H1 (cell line): ENCODE data around the gene CEACAM20. TPM values are rescaled to one million over a fixed set of nuclear protein-coding genes. Genes with fewer than 3 reads are reported as not detected.

Source experiments
- CTCF ChIA-PET: fragments of 300-600 bp; sonication (Branson Sonifier 250); formaldehyde crosslinking; loops from one replicate; lab custom pipeline; 2021; ENCODE audit not compliant: partially characterized antibody; lab: Charles Lee
- POLR2A ChIA-PET: fragments of 300-600 bp; sonication (Branson Sonifier 250); formaldehyde crosslinking; loops from one replicate; lab custom pipeline; 2021; ENCODE audit warnings: inconsistent platforms; ENCODE audit not compliant: partially characterized antibody; lab: Charles Lee
- DNase-seq, 2 experiments: peaks; one replicate each; pipeline versions ENCODE4 v3.0.0 to v3.0.0-alpha.2; 2010 to 2022; ENCODE audit warnings: low spot score in 2 of 2, low read depth in 1 of 2, mixed read lengths in 1 of 2
- FAIRE-seq: peaks from 2 replicates; lab custom pipeline; 2011; peaks lifted over from hg19 to GRCh38; lab: Jason Lieb, UNC
- H2AFZ ChIP-seq: 2 replicates; pipeline ENCODE4 v1.8.1; 2012; ENCODE audit warnings: low read length, inconsistent platforms
- H2AK5ac ChIP-seq: 2 replicates; pipeline ENCODE4 v1.6.1; 2013; ENCODE audit warnings: low read depth, low read length
- H2BK120ac ChIP-seq: replicated peaks from 2 replicates; pipeline ENCODE3; 2013; ENCODE audit warnings: low read depth, low read length, inconsistent platforms
- H2BK12ac ChIP-seq: 2 replicates; pipeline ENCODE4 v1.6.1; 2013; ENCODE audit warnings: low read depth, low read length
- H2BK15ac ChIP-seq: 2 replicates; pipeline ENCODE4 v1.6.1; 2013; ENCODE audit warnings: low read length
- H2BK20ac ChIP-seq: 2 replicates; pipeline ENCODE4 v1.6.1; 2013; ENCODE audit warnings: low read length
- H2BK5ac ChIP-seq: 2 replicates; pipeline ENCODE4 v1.6.1; 2013; ENCODE audit warnings: low read depth, low read length
- H3K14ac ChIP-seq: 2 replicates; pipeline ENCODE4 v1.6.1; 2013; ENCODE audit warnings: inconsistent platforms; ENCODE audit not compliant: insufficient read length
- H3K18ac ChIP-seq: 2 replicates; pipeline ENCODE4 v1.6.1; 2013; ENCODE audit warnings: low read length; ENCODE audit errors: extremely low read depth
- H3K23ac ChIP-seq: 2 replicates; pipeline ENCODE4 v1.6.1; 2013; ENCODE audit warnings: inconsistent platforms; ENCODE audit not compliant: insufficient read length
- H3K23me2 ChIP-seq: 2 replicates; pipeline ENCODE4 v1.6.1; 2013; ENCODE audit warnings: low read depth, low read length
- H3K27ac ChIP-seq: 2 replicates; pipeline ENCODE4 v1.6.1; 2011; ENCODE audit warnings: low read depth, low read length, inconsistent platforms
- H3K27me3 ChIP-seq, 4 experiments: replicated peaks in 1 of 4; 1 replicate in 1 of 4; 2 replicates in 3 of 4; pipeline versions ENCODE4 v1.6.1 to v1.8.1; 2011 to 2013; ENCODE audit warnings: low read length in 3 of 4, mild to moderate bottlenecking in 3 of 4, inconsistent platforms in 2 of 4, mixed read lengths in 2 of 4, moderate library complexity in 1 of 4; ENCODE audit not compliant: control insufficient read depth in 3 of 4, insufficient read depth in 3 of 4; ENCODE audit errors: extremely low read depth in 1 of 4
- H3K36me3 ChIP-seq, 4 experiments: 2 replicates each; pipeline versions ENCODE4 v1.6.1 to v1.8.1; 2011 to 2013; ENCODE audit warnings: mild to moderate bottlenecking in 4 of 4, low read length in 3 of 4, moderate library complexity in 2 of 4, control low read depth in 1 of 4, inconsistent platforms in 1 of 4; ENCODE audit not compliant: insufficient read depth in 4 of 4, control insufficient read depth in 2 of 4
- H3K4ac ChIP-seq: replicated peaks from 2 replicates; pipeline ENCODE3; 2013; ENCODE audit warnings: low read length, low read depth, mixed read lengths, inconsistent platforms; ENCODE audit not compliant: insufficient read length
- H3K4me1 ChIP-seq, 4 experiments: replicated peaks in 1 of 4; 1 replicate in 1 of 4; 2 replicates in 3 of 4; pipeline versions ENCODE4 v1.6.1 to v1.8.1; 2011 to 2013; ENCODE audit warnings: low read length in 3 of 4, inconsistent platforms in 2 of 4, mixed read lengths in 1 of 4; ENCODE audit not compliant: insufficient read depth in 4 of 4, control insufficient read depth in 3 of 4
- H3K4me2 ChIP-seq, 2 experiments: 2 replicates each; pipeline versions ENCODE4 v1.6.1 to v1.8.1; 2011 to 2013; ENCODE audit warnings: low read depth in 2 of 2, low read length in 2 of 2, control low read depth in 1 of 2, inconsistent platforms in 1 of 2, mild to moderate bottlenecking in 1 of 2; ENCODE audit not compliant: insufficient read depth in 1 of 2
- H3K4me3 ChIP-seq, 4 experiments: fragments of 200-600, 300-600 bp in 1 of 4; sonication (generic), shearing (Covaris generic), sonication (Bioruptor Twin) in 1 of 4; 2 replicates each; pipeline versions ENCODE4 v1.5.1 to v1.8.1; 2011 to 2016; ENCODE audit warnings: low read length in 4 of 4, low read depth in 3 of 4, control low read depth in 2 of 4, inconsistent platforms in 2 of 4, mild to moderate bottlenecking in 2 of 4, mixed read lengths in 1 of 4, moderate library complexity in 1 of 4; ENCODE audit not compliant: insufficient read depth in 2 of 4; ENCODE audit errors: extremely low read depth in 1 of 4
- H3K56ac ChIP-seq: replicated peaks from 2 replicates; pipeline ENCODE3; 2013; ENCODE audit warnings: low read depth, mild to moderate bottlenecking, mixed read lengths, low read length, inconsistent platforms; ENCODE audit not compliant: insufficient read length
- H3K79me1 ChIP-seq: 2 replicates; pipeline ENCODE4 v1.6.1; 2013; ENCODE audit warnings: low read depth, low read length, control low read depth
- H3K79me2 ChIP-seq, 2 experiments: 2 replicates each; pipeline versions ENCODE4 v1.6.1 to v1.8.1; 2012 to 2013; ENCODE audit warnings: low read length in 2 of 2, mild to moderate bottlenecking in 2 of 2, inconsistent platforms in 1 of 2; ENCODE audit not compliant: insufficient read depth in 2 of 2, control insufficient read depth in 1 of 2
- H3K9ac ChIP-seq, 4 experiments: replicated peaks in 1 of 4; 1 replicate in 1 of 4; 2 replicates in 3 of 4; pipeline versions ENCODE4 v1.6.1 to v1.8.1; 2011 to 2013; ENCODE audit warnings: low read depth in 3 of 4, low read length in 3 of 4, control low read depth in 2 of 4, mild to moderate bottlenecking in 2 of 4, moderate library complexity in 2 of 4, inconsistent platforms in 1 of 4; ENCODE audit errors: extremely low read depth in 1 of 4
- H3K9me3 ChIP-seq, 2 experiments: 2 replicates each; pipeline versions ENCODE4 v1.6.1 to v1.8.1; 2012 to 2013; ENCODE audit warnings: mild to moderate bottlenecking in 2 of 2, moderate library complexity in 2 of 2, control low read depth in 1 of 2, inconsistent platforms in 1 of 2, low read depth in 1 of 2, low read length in 1 of 2, mixed read lengths in 1 of 2; ENCODE audit not compliant: insufficient read depth in 2 of 2
- H4K20me1 ChIP-seq, 2 experiments: replicated peaks in 1 of 2; 2 replicates each; pipeline versions ENCODE3 to v1.8.1; 2011 to 2013; ENCODE audit warnings: inconsistent platforms in 2 of 2, low read length in 2 of 2, mild to moderate bottlenecking in 1 of 2; ENCODE audit not compliant: insufficient read depth in 2 of 2, control insufficient read depth in 1 of 2
- H4K5ac ChIP-seq: 2 replicates; pipeline ENCODE4 v1.6.1; 2013; ENCODE audit warnings: low read length, low read depth, mixed read lengths, inconsistent platforms; ENCODE audit not compliant: insufficient read length
- H4K8ac ChIP-seq: 2 replicates; pipeline ENCODE4 v1.8.0; 2013; ENCODE audit warnings: mild to moderate bottlenecking, moderate library complexity, low read length, inconsistent platforms; ENCODE audit not compliant: insufficient read depth; ENCODE audit errors: extremely low read depth
- H4K91ac ChIP-seq: replicated peaks from 2 replicates; pipeline ENCODE3; 2013; ENCODE audit warnings: low read length, mixed read lengths, inconsistent platforms; ENCODE audit not compliant: insufficient read length
- E2F6 ChIP-seq: IDR thresholded peaks from 2 replicates; pipeline ENCODE4 v1.6.1; 2012; ENCODE audit warnings: inconsistent platforms
- RAD21 ChIP-seq, 2 experiments: IDR thresholded peaks in 1 of 2; conservative IDR thresholded peaks in 1 of 2; 2 replicates each; pipeline ENCODE4 v1.6.1; 2011; ENCODE audit warnings: low read depth in 2 of 2, low read length in 2 of 2, improper control_type of control experiment in 1 of 2, inconsistent platforms in 1 of 2, mild to moderate bottlenecking in 1 of 2, moderate library complexity in 1 of 2
- SIN3A ChIP-seq, 2 experiments: IDR thresholded peaks in 1 of 2; conservative IDR thresholded peaks in 1 of 2; 2 replicates each; pipeline ENCODE4 v1.6.1; 2011 to 2012; ENCODE audit warnings: low read length in 2 of 2, improper control_type of control experiment in 1 of 2, low read depth in 1 of 2, mild to moderate bottlenecking in 1 of 2
- WGBS, 2 experiments: shearing (Covaris generic) in 1 of 2; methylation state at CpG; one replicate each; pipeline versions ENCODE4 v1.1.6 to v1.1.7; 2013 to 2015; ENCODE audit warnings: low lambda C conversion rate in 2 of 2, mixed read lengths in 2 of 2, inconsistent platforms in 1 of 2, low coverage in 1 of 2, missing lambda C conversion rate in 1 of 2; ENCODE audit not compliant: insufficient replicate concordance in 2 of 2, insufficient coverage in 1 of 2, insufficient read length in 1 of 2; ENCODE audit errors: extremely low coverage in 1 of 2, missing lambda C conversion rate in 1 of 2; 5-methylcytosine and 5-hydroxymethylcytosine counted together
- polyA plus RNA-seq, 7 experiments: library from polyadenylated mRNA; depleted of rRNA in 3 of 7; stranded (reverse) in 5 of 7; unstranded in 2 of 7; fragments of >200 nt in 5 of 7; fragments of 200-250 nt in 2 of 7; gene quantifications; 1 replicate in 5 of 7; 2 replicates in 1 of 7; 4 replicates in 1 of 7; pipeline versions ENCODE4 v1.2.1 to v1.2.3, GENCODE V29; 2011 to 2013; ENCODE audit warnings: missing spikeins in 2 of 7, mixed read lengths in 2 of 7
- total RNA-seq: library from RNA; stranded (reverse); fragmentation: NEBNext Ultra II Directional; extraction: Animal tissue kit (Norgen Biotek cat#: 25700); gene quantifications from 2 replicates; pipeline ENCODE4 v1.2.1, GENCODE V29; 2021

The CEACAM20 gene
- total and polyA plus RNA-seq, 2 of the 8 experiments (the other 6 are each of a cell fraction or from before 2014, with no cell fraction given): not detected

GRCh38 chr19:44515907-44516306 is 13.6 kb downstream of the CEACAM20 start:
- no peak overlapping the region for H2BK20ac ChIP-seq
- no peak overlapping the region for H4K5ac ChIP-seq
- no peak overlapping the region for H3K4me3 ChIP-seq
- no peak overlapping the region for H2AK5ac ChIP-seq
- DNase-seq (no peak), FAIRE-seq (no peak)
- H2AFZ ChIP-seq: no peak overlapping the region
- no peak overlapping the region for H3K56ac ChIP-seq
- no peak overlapping the region for H4K91ac ChIP-seq
- no peak overlapping the region for H3K4me2 ChIP-seq
- H3K36me3 ChIP-seq: no peaks in the 10 kb centered on the region
- 85% methylated on average over 1 of the region's 1 CpG; no CpG with 5 or more reads in 1 of the 2 experiments for WGBS, 2 experiments
- no peaks in the 10 kb centered on the region for H3K79me2 ChIP-seq
- no peak overlapping the region for H3K23ac ChIP-seq
- ChIA-PET CTCF (interaction anchor here (1.2 to 1.3 kb wide), 2 partner anchors 33 to 36 kb away, joined by 3 to 4 read pairs; no protein-coding TSS in a partner anchor), POLR2A (interaction anchor here (1.2 kb wide), 1 partner anchor 14 kb away, joined by 3 read pairs; no protein-coding TSS in a partner anchor)
- no peak overlapping the region for H3K18ac ChIP-seq
- no peaks in the 10 kb centered on the region for H3K79me1 ChIP-seq
- TF ChIP-seq RAD21 (IDR thresholded peaks at IDR 0.05 in 1 of 2, conservative IDR thresholded peaks at IDR 0.05 in 1 of 2; ENCODE audit: low read depth in 2 of 2, low read length in 2 of 2): no peak
- no peak for TF ChIP-seq SIN3A (conservative IDR thresholded peaks at IDR 0.05 in 1 of 2, IDR thresholded peaks at IDR 0.05 in 1 of 2; ENCODE audit: low read depth in 1 of 2, low read length in 2 of 2)
- TF ChIP-seq E2F6: no peak
- H2BK12ac ChIP-seq: no peak overlapping the region
- H3K4me1 ChIP-seq: no peaks in the 10 kb centered on the region
- H2BK15ac ChIP-seq: no peak overlapping the region
- peaks cover 3% of the 10 kb centered on the region; the same call in 1 of the 2 replicates for H3K23me2 ChIP-seq
- peaks cover 0 to 1% of the 10 kb centered on the region in 2 experiments for H4K20me1 ChIP-seq
- H3K27ac ChIP-seq: no peak overlapping the region
- no peak overlapping the region for H4K8ac ChIP-seq
- H2BK120ac ChIP-seq: no peak overlapping the region
- no peak overlapping the region for H2BK5ac ChIP-seq
- H3K14ac ChIP-seq: no peak overlapping the region
- H3K9ac ChIP-seq: no peak overlapping the region
- H3K4ac ChIP-seq: no peak overlapping the region
- H3K27me3 ChIP-seq: no peaks in the 10 kb centered on the region
- H3K9me3 ChIP-seq: peaks cover 38 to 39% of the 10 kb centered on the region in 2 experiments
